Muscle of back (tissue), 11 donors: ENCODE results near the gene PCDHA6. TPM values are rescaled to one million over a fixed set of nuclear protein-coding genes. Genes with fewer than 3 reads are reported as not detected.
"Not testable (repeated sequence)": the region's sequence is repeated elsewhere in the genome, so short reads cannot be mapped to it uniquely, and the experiment has no call there.

Experiments
- DNase-seq, 3 donors: peaks; one replicate each; pipeline versions ENCODE4 v3.0.0 to v3.0.0-alpha.2; 2013
- polyA plus RNA-seq, 10 donors: library from polyadenylated mRNA; unstranded; fragments of 120-200 nt; gene quantifications; one replicate each; pipeline ENCODE4 v1.2.1, GENCODE V29; 2013; ENCODE audit not compliant: insufficient read length in 10 of 10

PCDHA6 gene
- polyA plus RNA-seq, 10 donors: 0.08 to 0.20 (median 0.16) TPM; not detected in 1

DNA sequence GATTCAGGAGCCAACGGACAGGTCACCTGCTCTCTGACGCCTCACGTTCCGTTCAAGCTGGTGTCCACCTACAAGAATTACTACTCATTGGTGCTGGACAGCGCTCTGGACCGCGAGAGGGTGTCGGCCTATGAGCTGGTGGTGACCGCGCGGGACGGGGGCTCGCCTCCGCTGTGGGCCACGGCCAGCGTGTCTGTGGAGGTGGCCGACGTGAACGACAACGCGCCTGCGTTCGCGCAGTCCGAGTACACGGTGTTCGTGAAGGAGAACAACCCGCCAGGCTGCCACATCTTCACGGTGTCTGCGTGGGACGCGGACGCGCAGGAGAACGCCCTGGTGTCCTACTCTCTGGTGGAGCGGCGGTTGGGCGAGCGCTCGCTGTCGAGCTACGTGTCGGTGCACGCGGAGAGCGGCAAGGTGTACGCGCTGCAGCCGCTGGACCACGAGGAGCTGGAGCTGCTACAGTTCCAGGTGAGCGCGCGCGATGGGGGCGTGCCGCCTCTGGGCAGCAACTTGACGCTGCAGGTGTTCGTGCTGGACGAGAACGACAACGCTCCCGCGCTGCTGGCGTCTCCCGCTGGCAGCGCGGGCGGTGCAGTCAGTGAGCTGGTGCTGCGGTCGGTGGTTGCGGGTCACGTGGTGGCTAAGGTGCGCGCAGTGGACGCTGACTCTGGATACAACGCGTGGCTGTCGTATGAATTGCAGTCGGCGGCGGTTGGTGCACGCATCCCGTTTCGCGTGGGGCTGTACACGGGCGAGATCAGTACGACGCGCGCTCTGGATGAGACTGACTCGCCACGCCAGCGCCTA lies 29.6 kb downstream of the PCDHA6 start:
- DNase-seq: no peak

DNA sequence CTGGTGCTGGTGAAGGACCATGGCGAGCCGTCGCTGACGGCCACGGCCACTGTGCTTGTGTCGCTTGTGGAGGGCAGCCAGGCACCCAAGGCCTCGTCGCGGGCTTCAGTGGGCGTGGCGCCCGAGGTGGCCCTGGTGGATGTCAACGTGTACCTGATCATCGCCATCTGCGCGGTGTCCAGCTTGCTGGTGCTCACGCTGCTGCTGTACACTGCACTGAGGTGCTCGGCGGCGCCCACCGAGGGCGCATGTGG lies 30.2 kb downstream of the PCDHA6 start:
- DNase-seq: no peak

DNA sequence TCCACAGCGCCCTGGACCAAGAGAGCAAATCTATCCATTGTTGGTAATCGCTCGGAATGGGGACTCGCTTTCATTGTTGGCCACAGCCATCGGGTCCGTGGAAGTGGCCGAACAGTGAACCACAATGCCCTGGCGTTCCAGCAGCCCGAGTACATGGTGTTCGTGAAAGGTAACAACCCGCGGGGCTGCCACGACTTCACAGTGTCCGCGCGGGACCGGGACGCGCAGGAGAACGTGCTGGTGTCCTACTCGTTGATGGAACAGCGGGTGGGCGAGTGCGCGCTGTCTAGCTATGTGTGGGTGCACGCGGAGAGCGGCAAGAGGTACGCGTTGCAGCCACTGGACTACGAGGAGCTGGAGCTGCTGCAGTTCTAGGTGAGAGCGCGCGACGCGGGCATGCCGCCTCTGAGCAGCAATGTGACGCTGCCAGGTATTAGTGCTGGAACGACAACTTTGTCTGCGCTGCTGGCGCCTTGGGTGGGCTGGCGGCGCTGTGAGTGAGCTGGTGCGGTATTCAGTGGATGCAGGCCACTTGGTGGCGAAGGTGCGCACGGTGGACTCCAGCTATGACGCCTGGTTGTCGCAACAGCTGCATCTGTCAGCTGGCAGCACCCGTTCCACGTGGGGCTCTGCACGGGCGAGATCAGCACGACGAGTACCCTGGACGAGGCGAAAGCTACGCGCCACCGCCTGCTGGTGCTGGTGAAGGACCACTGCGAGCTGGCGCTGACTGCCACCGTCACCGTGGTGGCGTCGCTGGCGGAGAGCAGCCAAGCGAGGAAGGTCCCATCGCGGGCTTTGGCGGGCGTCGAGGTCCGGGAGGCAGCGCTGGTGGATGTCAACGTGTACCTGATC lies 34.9 kb downstream of the PCDHA6 start:
- DNase-seq: no peak

DNA sequence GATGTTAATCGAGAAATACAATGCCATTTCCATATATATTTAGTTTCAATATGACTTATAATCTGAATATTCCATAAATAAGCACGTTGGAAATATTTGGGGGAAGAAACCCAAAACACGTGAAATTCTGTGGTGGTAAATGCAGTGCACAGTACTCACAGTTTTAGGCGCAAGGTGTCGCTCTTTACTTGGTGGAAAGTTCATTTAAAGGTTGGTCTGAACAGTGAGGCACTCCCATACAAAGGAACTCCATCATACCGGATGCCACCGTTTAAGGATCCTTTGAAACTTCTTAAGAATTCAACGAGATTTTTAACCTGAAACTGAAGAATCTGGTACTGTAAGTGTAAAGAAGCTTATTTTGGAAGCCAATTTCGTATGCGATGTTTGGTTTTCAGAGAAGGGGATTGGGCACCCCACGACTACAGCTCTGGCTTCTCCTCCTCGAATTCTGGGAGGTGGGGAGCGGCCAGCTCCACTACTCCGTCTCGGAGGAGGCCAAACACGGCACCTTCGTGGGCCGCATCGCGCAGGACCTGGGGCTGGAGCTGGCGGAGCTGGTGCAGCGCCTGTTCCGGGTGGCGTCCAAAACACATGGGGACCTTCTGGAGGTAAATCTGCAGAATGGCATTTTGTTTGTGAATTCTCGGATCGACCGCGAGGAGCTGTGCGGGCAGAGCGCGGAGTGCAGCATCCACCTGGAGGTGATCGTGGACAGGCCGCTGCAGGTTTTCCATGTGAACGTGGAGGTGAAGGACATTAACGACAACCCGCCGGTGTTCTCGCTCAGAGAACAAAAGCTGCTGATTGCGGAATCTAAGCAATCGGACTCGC lies 41.2 kb downstream of the PCDHA6 start, which contains the start of gene PCDHA11:
TSS of gene PCDHA11 (plus strand) at position 237 of the 834 bp plus-strand sequence. CDS start at position 384, 147 bp downstream.
- DNase-seq: no peak

DNA sequence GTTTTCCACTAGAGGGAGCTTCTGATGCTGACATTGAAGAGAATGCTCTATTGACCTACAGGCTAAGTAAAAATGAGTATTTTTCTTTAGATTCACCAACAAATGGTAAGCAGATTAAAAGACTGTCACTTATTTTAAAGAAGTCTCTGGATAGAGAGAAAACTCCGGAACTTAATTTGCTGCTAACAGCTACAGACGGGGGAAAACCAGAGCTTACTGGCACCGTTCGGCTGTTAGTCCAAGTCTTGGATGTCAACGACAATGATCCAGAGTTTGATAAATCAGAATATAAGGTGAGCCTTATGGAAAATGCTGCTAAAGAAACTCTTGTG lies 41.8 kb downstream of the PCDHA6 start:
- no peak for DNase-seq

DNA sequence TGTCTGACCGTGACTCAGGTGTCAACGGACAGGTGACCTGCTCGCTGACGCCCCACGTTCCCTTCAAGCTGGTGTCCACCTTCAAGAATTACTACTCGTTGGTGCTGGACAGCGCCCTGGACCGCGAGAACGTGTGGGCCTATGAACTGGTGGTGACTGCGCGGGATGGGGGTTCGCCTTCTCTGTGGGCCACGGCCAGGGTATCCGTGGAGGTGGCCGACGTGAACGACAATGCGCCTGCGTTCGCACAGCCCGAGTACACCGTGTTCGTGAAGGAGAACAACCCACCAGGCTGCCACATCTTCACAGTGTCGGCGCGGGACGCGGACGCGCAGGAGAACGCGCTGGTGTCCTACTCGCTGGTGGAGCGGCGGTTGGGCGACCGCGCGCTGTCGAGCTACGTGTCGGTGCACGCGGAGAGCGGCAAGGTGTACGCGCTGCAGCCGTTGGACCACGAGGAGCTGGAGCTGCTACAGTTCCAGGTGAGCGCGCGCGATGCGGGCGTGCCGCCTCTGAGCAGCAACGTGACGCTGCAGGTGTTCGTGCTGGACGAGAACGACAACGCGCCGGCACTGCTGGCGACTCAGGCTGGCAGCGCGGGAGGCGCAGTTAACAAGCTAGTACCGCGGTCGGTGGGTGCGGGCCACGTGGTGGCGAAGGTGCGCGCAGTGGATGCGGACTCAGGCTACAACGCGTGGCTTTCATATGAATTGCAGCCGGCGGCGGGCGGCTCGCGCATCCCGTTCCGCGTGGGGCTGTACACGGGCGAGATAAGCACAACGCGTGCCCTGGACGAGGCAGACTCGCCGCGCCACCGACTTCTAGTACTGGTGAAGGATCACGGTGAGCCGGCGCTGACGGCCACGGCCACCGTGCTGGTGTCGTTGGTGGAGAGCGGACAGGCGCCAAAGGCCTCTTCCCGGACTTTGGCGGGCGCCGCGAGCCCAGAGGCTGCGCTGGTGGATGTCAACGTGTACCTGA lies 42.8 kb downstream of the PCDHA6 start:
- DNase-seq: no peak

DNA sequence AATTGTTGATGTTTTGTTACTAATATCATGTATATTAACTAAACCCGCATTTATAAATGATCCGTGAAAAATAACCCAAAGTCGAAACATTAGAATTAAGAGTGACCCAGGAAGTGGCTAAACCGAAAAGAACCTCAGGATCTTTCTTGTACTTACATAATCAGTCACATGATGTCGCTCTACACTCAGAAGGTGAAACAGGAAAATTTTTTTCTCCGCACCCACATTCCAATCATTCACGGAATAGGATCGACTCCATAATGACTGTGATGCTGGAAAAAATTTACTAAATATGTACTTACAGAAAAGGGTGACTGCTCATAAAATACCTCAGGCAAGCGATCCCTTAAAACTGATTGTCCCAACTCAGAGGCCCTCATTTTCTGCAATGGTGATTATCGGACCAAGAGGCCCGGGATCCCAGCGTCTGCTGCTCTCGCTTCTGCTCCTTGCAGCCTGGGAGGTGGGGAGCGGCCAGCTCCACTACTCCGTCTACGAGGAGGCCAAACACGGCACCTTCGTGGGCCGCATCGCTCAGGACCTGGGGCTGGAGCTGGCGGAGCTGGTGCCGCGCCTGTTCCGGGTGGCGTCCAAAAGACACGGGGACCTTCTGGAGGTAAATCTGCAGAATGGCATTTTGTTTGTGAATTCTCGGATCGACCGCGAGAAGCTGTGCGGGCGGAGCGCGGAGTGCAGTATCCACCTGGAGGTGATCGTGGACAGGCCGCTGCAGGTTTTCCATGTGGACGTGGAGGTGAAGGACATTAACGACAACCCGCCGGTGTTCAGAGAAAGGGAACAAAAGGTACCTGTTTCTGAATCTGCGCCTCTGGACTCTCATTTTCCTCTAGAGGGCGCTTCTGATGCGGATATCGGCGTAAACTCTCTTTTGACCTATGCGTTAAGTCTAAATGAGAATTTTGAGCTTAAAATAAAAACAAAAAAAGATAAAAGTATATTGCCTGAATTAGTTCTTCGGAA lies 47.6 kb downstream of the PCDHA6 start, which contains the start of gene PCDHA12:
TSS of gene PCDHA12 (plus strand) at position 224 of the 981 bp plus-strand sequence. CDS start at position 389, 165 bp downstream.
- DNase-seq: no peak

GRCh38 chr5:140876541-140877261 lies 48.9 kb downstream of the PCDHA6 start:
- DNase-seq: not testable (repeated sequence)

DNA sequence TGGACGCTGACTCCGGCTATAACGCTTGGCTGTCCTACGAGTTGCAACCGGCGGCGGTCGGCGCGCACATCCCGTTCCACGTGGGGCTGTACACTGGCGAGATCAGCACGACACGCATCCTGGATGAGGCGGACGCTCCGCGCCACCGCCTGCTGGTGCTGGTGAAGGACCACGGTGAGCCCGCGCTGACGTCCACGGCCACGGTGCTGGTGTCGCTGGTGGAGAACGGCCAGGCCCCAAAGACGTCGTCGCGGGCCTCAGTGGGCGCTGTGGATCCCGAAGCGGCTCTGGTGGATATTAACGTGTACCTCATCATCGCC lies 49.5 kb downstream of the PCDHA6 start:
- DNase-seq: no peak

Other genes starting within 250 kb of the PCDHA6 start
- 10 to 100 TPM; 15.2 to 38.2 (median 24.1) TPM for gene CD14, start 194.8 kb upstream of the PCDHA6 start, polyA plus RNA-seq
- gene TMCO6, start 188.5 kb upstream of the PCDHA6 start, polyA plus RNA-seq: 10 to 100 TPM in 2 of 10 donors, 1 to 10 TPM in 8; 5.2 to 12.4 (median 8.1) TPM
- gene NDUFA2, start 180.3 kb upstream of the PCDHA6 start, polyA plus RNA-seq: 10 to 100 TPM; 41.3 to 75.2 (median 56.1) TPM
- 100 to 1,000 TPM in 2 of 10 donors, 10 to 100 TPM in 8; 81.5 to 114 (median 94.1) TPM for gene IK, start 180.1 kb upstream of the PCDHA6 start, polyA plus RNA-seq
- gene WDR55, start 163.1 kb upstream of the PCDHA6 start, polyA plus RNA-seq: 10 to 100 TPM; 10.9 to 16.2 (median 12.8) TPM
- gene DND1, start 154.4 kb upstream of the PCDHA6 start, polyA plus RNA-seq: under 1 TPM in 3 of 10 donors, not detected in 7; 0.16 to 0.92 (median 0.24) TPM
- gene HARS1, start 136.6 kb upstream of the PCDHA6 start, polyA plus RNA-seq: 10 to 100 TPM; 42.2 to 53.9 (median 48.9) TPM
- 10 to 100 TPM; 20.5 to 35.9 (median 25.3) TPM for gene HARS2, start 136.5 kb upstream of the PCDHA6 start, polyA plus RNA-seq
- 10 to 100 TPM; 72.9 to 93.3 (median 78.7) TPM for gene ZMAT2, start 127.5 kb upstream of the PCDHA6 start, polyA plus RNA-seq
- gene PCDHA1, start 41.8 kb upstream of the PCDHA6 start, polyA plus RNA-seq: under 1 TPM in 4 of 10 donors, not detected in 6; 0.05 to 0.11 (median 0.06) TPM
- gene PCDHA2, start 33.1 kb upstream of the PCDHA6 start, polyA plus RNA-seq: under 1 TPM in 8 of 10 donors, not detected in 2; 0.04 to 0.22 (median 0.10) TPM
- gene PCDHA3, start 26.9 kb upstream of the PCDHA6 start, polyA plus RNA-seq: under 1 TPM; 0.06 to 0.31 (median 0.23) TPM
- gene PCDHA4, start 20.9 kb upstream of the PCDHA6 start, polyA plus RNA-seq: under 1 TPM; 0.04 to 0.39 (median 0.18) TPM
- gene PCDHA5, start 6.3 kb upstream of the PCDHA6 start, polyA plus RNA-seq: under 1 TPM in 2 of 10 donors, not detected in 8; 0.04 to 0.07 TPM
- under 1 TPM; 0.05 to 0.35 (median 0.13) TPM for gene PCDHA7, start 6.3 kb downstream of the PCDHA6 start, polyA plus RNA-seq
- gene PCDHA8, start 13.2 kb downstream of the PCDHA6 start, polyA plus RNA-seq: under 1 TPM in 6 of 10 donors, not detected in 4; 0.07 to 0.11 (median 0.09) TPM
- gene PCDHA9, start 20.4 kb downstream of the PCDHA6 start, polyA plus RNA-seq: under 1 TPM in 5 of 10 donors, not detected in 5; 0.04 to 0.07 (median 0.06) TPM
- under 1 TPM; 0.07 to 0.29 (median 0.17) TPM for gene PCDHA10, start 27.9 kb downstream of the PCDHA6 start, polyA plus RNA-seq
- gene PCDHA11, start 41.0 kb downstream of the PCDHA6 start, polyA plus RNA-seq: under 1 TPM in 7 of 10 donors, not detected in 3; 0.03 to 0.61 (median 0.05) TPM
- gene PCDHA12, start 47.3 kb downstream of the PCDHA6 start, polyA plus RNA-seq: under 1 TPM in 6 of 10 donors, not detected in 4; 0.04 to 0.16 (median 0.07) TPM
- gene PCDHA13, start 54.2 kb downstream of the PCDHA6 start, polyA plus RNA-seq: under 1 TPM in 5 of 10 donors, not detected in 5; 0.04 to 0.22 (median 0.12) TPM
- gene PCDHAC1, start 98.3 kb downstream of the PCDHA6 start, polyA plus RNA-seq: under 1 TPM in 9 of 10 donors, not detected in 1; 0.07 to 0.38 (median 0.12) TPM
- 1 to 10 TPM in 6 of 10 donors, under 1 TPM in 4; 0.67 to 5.8 (median 1.4) TPM for gene PCDHAC2, start 138.5 kb downstream of the PCDHA6 start, polyA plus RNA-seq
- under 1 TPM; 0.07 to 0.20 (median 0.10) TPM for gene PCDHB1, start 223.4 kb downstream of the PCDHA6 start, polyA plus RNA-seq